HCT116 (cell line): ENCODE measurements around the gene NAV3.

ENCODE experiments used
- CTCF ChIP-seq, 3 experiments: fragments of 200-600 bp in 1 of 3; sonication (generic) in 1 of 3; IDR thresholded peaks in 2 of 3; conservative IDR thresholded peaks in 1 of 3; 2 replicates each; pipeline ENCODE4 v1.5.1; 2012 to 2017; ENCODE audit warnings: low read depth in 2 of 3, low read length in 2 of 3, antibody characterized with exemption in 1 of 3, borderline replicate concordance in 1 of 3, control low read depth in 1 of 3, mild to moderate bottlenecking in 1 of 3, mixed read lengths in 1 of 3, mixed run types in 1 of 3, moderate library complexity in 1 of 3; ENCODE audit not compliant: insufficient read depth in 1 of 3
- EGR1 ChIP-seq: IDR thresholded peaks from 2 replicates; pipeline ENCODE4 v1.6.1; 2012; ENCODE audit warnings: low read depth
- ELF1 ChIP-seq: IDR thresholded peaks from 2 replicates; pipeline ENCODE4 v1.6.1; 2012; ENCODE audit warnings: low read depth, borderline replicate concordance
- EZH2 ChIP-seq: fragments of 200-600 bp; sonication (generic); IDR thresholded peaks from 2 replicates; pipeline ENCODE4 v1.6.1; 2017; ENCODE audit warnings: antibody characterized with exemption, mixed run types
- JUND ChIP-seq: IDR thresholded peaks from 2 replicates; pipeline ENCODE4 v1.6.1; 2012
- REST ChIP-seq: IDR thresholded peaks from 2 replicates; pipeline ENCODE4 v1.6.1; 2012; ENCODE audit warnings: low read depth

- no peak for TF ChIP-seq CTCF (IDR thresholded peaks at IDR 0.05 in 2 of 3, conservative IDR thresholded peaks at IDR 0.05 in 1 of 3; ENCODE audit: borderline replicate concordance in 1 of 3, insufficient read depth in 1 of 3, low read depth in 2 of 3, low read length in 2 of 3)
- TF ChIP-seq REST: no peak
- no peak for TF ChIP-seq JUND
- TF ChIP-seq ELF1: no peak
- no peak for TF ChIP-seq EZH2
- no peak for TF ChIP-seq EGR1
These were observed 287.8 kb downstream of the NAV3 start for GRCh38 chr12:78118486-78118885.
